Measurements from ENCODE around the gene OSBPL5.

DNA sequence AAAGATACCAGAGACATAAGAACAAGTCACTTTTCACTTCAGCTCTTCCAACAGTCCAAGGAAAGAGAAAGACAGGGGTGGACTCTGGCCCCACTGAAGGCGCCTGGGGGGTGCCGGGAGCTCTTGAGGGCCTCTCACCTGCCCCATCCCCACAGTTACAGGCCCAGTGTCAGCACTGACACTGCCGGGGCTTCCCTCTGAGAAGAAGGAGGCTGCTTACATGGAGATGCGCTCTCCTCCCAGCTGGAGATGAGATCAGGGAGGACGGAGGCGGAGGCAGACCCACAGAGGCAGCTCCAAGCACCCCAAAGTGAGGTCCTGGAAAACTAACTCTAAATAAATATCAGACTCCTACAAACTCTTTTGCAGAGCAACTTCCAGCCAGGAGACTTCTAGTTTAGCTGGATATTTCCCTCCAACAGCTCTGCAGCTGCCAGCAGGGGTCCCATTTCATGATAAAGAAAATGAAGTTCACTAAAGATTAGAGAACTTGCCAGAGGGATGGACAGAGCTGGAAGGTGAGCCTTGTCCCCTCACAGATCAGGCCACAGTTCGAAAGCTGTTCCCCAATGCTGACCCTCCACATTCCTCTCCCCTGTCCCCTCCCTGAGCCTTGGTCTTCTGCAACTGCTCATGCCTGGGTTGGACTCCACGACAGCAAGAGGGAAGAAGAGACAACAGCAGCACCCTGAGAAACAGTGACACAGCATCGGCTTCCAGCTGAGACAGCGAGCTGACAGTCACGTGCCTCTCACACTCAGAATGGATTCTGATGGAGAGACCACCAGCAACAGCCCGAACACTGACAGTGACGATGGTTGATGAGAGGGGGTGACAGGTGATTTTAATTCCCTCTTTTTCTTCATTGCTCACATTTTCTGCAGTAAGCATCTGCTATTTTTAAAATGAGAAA, 113.7 kb downstream of the OSBPL5 start:
- TF ChIP-seq, protein P1, sequence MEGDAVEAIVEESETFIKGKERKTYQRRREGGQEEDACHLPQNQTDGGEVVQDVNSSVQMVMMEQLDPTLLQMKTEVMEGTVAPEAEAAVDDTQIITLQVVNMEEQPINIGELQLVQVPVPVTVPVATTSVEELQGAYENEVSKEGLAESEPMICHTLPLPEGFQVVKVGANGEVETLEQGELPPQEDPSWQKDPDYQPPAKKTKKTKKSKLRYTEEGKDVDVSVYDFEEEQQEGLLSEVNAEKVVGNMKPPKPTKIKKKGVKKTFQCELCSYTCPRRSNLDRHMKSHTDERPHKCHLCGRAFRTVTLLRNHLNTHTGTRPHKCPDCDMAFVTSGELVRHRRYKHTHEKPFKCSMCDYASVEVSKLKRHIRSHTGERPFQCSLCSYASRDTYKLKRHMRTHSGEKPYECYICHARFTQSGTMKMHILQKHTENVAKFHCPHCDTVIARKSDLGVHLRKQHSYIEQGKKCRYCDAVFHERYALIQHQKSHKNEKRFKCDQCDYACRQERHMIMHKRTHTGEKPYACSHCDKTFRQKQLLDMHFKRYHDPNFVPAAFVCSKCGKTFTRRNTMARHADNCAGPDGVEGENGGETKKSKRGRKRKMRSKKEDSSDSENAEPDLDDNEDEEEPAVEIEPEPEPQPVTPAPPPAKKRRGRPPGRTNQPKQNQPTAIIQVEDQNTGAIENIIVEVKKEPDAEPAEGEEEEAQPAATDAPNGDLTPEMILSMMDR (IDR thresholded peaks at IDR 0.05; ENCODE audit: low read depth, low read length, poor library complexity, severe bottlenecking) = peak; percentile 17
- TF ChIP-seq EZH2phosphoT487 (IDR thresholded peaks at IDR 0.05; ENCODE audit: borderline replicate concordance, low read length) = no peak
